GOT3 (cell line): Measurements from ENCODE around the gene AMBRA1.

Experiments used
- DNase-seq: peaks from one replicate; lab custom pipeline; 2025; ENCODE audit warnings: mixed read lengths; lab: John Stamatoyannopoulos, UW

AMBRA1 gene

DNA sequence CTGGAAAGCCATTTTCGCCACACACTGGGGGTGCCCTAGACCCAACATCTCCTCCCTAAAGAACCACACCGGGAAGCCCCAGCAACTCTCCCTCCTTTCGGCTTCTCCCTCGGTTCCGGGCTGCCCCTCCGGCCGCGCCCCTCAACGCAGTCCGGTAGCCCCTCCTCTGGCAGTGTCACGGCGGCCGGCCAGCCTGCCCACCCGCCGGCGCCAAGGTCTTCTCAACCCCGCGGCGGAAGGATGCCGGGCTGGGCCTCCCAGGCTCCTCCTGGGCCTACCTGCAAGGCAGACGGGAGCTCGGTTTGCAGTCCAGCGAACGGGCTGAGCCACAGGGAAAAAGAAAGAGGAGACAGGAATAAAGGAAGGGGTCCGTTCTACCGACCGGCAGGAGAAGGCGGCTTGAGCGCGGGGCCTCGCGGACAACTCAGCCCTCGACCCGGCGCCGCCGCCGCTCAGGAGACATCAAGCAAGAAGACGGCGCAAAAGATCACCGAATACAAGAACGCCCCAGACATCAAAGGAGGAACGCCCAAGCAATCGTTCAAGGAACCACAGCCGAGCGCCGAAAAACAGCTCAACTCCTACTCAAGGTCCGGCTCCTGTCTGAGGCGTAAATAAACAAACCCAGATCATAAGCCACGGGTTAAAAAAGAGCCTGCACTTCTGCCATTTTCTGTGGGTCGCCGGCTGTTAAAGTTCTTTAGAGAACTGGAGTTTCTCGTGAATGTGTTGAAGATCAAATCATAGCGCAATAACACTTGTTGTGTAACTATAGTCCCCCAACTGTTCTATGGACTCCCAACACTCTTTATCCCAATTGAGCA lies at the start of gene AMBRA1:
Gene AMBRA1, minus strand, starts transcription at position 474 of the 824 bp plus-strand sequence. CDS start 45,643 bp downstream, outside the sequence.
- DNase-seq, result peak; percentile 37

- no peak for DNase-seq
Observed at GRCh38 chr11:46643531-46643930, 49.7 kb upstream of the AMBRA1 start.

DNA sequence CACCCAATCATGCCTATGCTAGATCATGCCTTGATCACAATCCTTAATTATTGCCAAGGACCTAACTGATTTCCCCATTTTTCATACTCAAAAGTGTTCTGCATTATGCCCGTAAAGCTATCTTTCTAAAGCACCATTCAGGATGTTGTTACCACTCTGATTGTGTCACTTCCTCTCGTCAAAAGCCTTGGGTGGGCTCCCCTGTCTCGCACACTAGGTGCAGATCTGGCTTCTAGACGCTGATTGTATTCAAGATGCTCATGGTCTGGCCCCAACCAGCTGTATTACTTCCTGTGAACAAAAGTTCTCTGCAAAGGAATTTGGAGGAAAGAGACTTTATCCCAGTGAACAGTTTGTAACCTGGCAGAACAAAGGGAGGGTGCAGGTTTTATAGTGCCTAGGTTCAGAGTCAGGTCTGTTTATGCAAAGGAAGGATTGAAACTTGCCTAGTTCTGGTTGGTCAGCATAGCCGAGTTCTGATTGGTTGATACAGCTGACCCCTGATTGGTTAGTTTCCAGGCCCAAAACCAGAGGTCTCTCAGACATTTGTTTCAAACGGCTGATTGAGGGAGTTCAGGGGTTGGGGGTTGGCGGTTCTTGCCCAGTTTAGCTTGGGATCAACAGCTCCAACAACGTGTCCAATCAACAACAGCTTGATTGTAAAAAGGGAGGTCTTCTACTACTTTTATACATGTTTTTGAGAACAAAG lies 49.0 kb upstream of the AMBRA1 start:
- DNase-seq, result no peak

GRCh38 chr11:46641639-46642038 lies 47.8 kb upstream of the AMBRA1 start:
- no peak for DNase-seq

- no peak for DNase-seq
Observed at GRCh38 chr11:46640036-46640788, 46.4 kb upstream of the AMBRA1 start.

DNA sequence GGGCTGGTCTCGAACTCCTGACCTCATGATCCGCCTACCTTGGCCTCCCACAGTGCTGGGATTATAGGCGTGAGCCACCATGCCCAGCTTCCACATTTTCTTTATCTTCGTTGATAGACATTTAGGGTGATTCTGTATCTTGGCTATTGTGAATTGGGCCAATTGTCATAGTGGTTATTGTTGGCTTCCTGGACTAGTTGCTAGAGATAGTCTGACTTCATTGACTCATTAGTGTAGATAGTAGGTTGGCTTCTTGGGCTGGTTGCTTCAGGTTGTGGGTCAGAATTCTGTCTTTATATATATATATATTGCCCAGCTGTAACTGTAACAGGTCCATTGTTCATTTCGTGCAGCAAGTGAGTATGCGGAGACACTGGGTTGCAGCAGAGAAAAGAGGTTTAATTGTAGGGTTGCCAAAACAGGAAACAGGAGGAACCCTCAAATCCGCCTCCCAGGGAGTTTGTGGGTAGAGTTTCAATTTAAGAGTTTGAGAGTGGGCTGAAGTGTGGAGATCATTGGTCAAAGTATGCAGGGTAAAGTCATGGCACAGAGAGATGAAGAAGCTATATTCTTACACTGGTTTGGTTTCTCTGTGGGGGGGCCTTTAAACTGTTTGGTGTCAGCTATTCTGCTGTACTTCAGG lies 45.5 kb upstream of the AMBRA1 start:
- no peak for DNase-seq

- no peak for DNase-seq
Observed at GRCh38 chr11:46637546-46637945, 43.7 kb upstream of the AMBRA1 start.

GRCh38 chr11:46635557-46636139 lies 41.8 kb upstream of the AMBRA1 start:
- DNase-seq, result no peak

- no peak for DNase-seq
Observed at GRCh38 chr11:46633291-46634217, 39.7 kb upstream of the AMBRA1 start.

DNA sequence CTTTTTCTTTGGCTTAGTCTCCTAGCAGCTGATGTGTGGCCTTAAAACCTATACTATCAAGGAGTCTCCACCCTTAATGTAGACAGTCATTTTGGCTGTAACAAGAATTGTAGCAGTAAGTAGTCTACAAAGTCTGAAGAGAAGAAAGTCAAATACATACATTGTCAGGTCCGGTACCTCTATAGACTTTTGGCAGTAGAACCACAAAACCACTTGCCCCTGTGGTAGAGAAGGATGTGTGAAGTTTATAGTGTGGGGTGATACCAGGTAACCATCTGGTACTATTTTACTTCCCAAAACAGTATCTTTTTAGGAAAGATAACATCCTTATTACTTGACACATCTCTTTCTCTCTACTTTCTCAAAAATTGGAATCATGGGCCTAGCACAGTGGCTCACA lies 38.7 kb upstream of the AMBRA1 start:
- DNase-seq, result no peak

DNA sequence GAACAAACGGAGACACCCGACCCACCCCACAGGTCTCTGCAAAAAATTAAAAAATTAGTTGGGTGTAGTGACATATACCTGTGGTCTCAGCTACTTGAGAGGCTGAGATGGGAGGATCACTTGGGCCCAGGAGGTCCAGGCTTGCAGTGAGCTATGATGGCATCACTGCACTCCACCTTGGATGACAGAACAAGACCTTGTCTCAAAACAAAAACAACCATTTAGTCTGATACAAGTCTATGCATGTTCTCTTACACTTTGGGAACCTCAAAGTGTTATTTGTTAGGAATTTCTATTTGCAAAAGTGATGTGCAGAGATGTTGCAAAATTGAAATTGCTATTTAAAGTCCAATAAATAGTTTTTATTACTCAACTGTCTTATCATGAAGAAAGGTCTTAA lies 37.9 kb upstream of the AMBRA1 start:
- DNase-seq, result no peak

GRCh38 chr11:46630237-46630636 lies 36.4 kb upstream of the AMBRA1 start:
- no peak for DNase-seq

GRCh38 chr11:46628961-46629360 lies 35.1 kb upstream of the AMBRA1 start:
- no peak for DNase-seq

DNA sequence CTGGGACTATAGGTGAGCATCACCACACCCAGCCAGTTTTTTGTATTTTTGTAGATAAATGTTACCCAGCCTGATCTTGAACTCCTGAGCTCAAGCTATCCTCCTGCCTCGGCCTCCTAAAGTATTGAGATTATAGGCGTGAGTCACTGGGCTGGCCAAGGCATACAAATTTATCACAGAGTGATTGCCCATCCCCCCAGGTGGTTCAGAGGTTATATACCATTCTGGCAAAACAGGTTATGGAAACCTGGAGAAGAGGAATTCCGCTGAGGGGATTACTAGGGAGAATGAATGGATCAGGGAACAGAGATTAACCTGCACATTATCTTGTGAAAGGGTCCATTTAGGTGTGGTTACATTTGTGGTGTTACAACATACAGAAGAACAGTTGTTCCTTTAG lies 31.6 kb upstream of the AMBRA1 start:
- DNase-seq, result no peak

DNA sequence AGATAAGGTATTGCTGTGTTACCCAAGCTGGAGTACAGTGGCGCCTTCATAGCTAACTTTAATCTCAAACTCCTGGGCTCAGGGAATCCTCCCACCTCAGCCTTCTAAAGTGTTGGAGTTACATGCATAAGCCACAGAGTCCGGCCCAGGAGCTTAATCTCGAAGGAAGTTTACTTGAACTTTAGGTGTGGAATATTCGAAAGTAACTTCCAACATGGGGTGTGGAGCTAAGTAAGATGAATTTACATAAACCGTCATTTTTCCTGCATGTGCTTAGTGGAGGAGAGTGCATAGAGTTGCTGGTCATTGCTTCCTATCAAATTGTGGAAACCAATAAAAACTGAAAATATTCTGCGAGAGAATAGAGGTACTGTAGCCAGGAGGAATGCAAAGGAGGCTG lies 25.0 kb upstream of the AMBRA1 start:
- no peak for DNase-seq

GRCh38 chr11:46617972-46618314 lies 24.1 kb upstream of the AMBRA1 start:
- DNase-seq, result no peak

DNA sequence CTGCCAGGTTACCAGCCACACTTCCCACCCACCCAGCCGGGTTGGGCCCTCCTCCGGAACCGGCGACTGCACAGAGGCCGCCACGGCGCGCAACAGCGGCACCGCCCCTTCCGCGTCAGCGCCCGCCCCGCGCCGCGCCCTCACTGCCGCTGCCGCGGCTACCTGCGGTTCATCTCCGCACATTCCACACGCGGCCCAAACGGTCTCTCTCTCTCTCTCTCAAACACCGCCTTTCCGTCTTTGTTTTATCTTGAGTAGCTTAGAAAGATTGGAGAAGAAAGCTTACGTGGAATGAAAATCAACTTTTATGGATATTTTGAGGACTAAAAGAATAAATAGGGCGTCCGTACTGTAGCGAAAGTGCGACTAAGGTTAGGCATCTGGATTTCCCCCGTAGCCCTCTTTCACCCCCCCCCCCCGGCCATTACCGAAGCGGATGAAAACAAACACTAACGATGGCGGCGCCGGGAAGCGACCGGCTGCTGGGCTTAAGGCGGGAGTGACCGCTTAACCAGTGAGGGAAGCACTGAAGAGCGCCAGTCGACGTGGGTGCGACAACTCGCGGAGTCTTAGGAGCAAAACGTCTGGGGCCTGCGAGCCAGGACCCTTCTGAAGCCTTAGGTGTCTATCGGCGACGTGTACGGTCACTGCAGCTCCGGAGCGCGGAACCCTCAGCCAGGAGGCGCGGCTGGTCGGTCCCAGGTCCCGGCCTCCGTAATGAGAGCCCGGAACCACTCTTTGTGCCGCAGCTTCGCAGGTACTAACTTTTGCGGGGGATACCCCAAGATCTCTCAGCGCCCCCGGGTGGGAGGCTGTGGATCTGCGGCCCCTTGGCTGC lies 23.5 kb upstream of the AMBRA1 start, which contains the start of the genes ATG13 and HARBI1:
Gene ATG13, plus strand, starts transcription at position 420 of the 838 bp plus-strand sequence. CDS start 26,739 bp downstream, outside the sequence.
Gene HARBI1, minus strand, starts transcription at position 94 of the 838 bp plus-strand sequence. CDS start 990 bp downstream, outside the sequence.
- DNase-seq, result peak; percentile 64

DNA sequence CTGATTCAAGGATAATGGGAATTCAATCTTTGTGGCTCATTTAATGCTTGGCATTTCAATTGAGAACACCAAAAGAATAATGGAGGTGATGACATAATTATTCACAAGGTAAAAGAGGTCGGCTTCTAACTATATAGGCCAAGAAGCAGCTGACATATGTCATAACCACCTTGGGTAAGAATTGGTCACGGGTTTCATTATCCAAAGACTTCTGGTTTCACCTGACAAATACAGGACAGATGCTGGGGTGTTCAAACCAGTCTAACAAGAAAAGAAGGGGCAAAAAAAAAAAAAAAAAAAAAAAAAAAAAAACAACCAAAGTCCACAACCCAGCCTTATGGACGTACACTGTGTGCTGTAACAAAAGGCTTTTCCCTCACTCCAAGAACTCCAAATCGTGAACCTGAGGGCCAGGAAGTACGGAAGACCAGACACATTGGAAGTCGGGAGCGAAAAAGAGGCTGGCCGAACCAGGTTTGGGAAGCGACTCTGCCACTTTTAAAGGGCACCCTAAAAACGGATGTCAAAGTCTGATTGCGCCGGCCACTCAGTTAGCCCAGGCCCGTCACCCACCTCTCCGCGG lies 22.8 kb upstream of the AMBRA1 start:
- DNase-seq, result no peak

DNA sequence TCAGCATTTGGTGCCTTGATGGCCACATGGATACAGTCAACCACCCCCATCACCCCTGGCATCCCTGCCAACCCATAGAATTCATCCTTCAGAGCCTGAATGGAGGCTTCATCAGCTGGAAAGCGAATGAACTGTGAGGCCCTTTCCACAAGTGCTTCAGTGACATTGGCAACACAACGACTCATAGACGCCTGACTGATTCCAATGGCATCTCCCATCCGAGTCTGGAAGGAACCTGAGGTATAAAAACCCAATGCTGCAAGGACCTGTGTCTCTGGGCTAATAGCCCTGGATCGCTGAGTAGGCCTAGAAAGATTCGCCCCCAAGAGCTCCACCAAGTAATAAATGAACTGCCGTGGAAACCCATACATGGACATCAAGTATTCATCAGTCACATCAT lies 21.9 kb upstream of the AMBRA1 start:
- DNase-seq, result no peak
